Mucosa of stomach (tissue), 1 donor: Measurements from ENCODE around the gene PGC.
A peak's percentile ranks its signal among the peaks of the same experiment; 100 is the strongest.

Experiments
- H3K27me3 ChIP-seq: one replicate; pipeline ENCODE4 v1.7.0; 2013; ENCODE audit warnings: mild to moderate bottlenecking, low read length; ENCODE audit not compliant: control insufficient read depth, insufficient read depth
- H3K36me3 ChIP-seq: one replicate; pipeline ENCODE4 v1.7.0; 2013; ENCODE audit warnings: low read length; ENCODE audit not compliant: control insufficient read depth, insufficient read depth
- H3K4me1 ChIP-seq: one replicate; pipeline ENCODE4 v1.7.0; 2013; ENCODE audit warnings: mild to moderate bottlenecking, low read length; ENCODE audit not compliant: control insufficient read depth, insufficient read depth
- H3K4me3 ChIP-seq: one replicate; pipeline ENCODE4 v1.7.0; 2013; ENCODE audit warnings: low read length
- H3K9ac ChIP-seq: one replicate; pipeline ENCODE4 v1.7.0; 2013; ENCODE audit warnings: mild to moderate bottlenecking, low read length, moderate library complexity
- H3K9me3 ChIP-seq: one replicate; pipeline ENCODE4 v1.7.0; 2013; ENCODE audit warnings: mild to moderate bottlenecking, low read length, moderate library complexity; ENCODE audit not compliant: control insufficient read depth
- donor health status: Pancreatic carcinoma.

PGC gene

GRCh38 chr6:41783106-41783780 lies 36.0 kb upstream of the PGC start:
- Histone ChIP-seq H3K4me3 (no peak overlapping the region), H3K27me3 (no peaks in the 10 kb centered on the region), H3K9me3 (no peaks in the 10 kb centered on the region), H3K4me1 (peaks cover 57% of the 10 kb centered on the region), H3K9ac (no peak overlapping the region), H3K36me3 (no peaks in the 10 kb centered on the region)

DNA sequence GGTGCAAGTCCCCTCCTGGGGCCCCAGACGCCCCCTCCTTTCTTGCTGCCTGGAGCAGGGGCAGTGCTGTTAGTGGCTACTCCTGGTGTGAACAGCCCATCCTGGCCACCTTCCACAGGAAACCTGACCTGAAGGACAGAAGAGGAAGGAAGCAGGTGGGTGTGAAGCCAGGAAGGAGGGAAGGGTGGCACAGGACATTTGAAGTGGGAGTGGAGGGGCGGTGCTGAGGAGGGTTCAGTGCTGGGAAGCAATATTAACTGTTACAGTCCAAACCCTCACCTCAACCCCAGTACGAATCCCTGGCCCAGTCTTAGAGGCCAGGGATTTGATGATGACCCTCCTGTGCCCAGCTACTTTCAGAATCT lies 34.2 kb upstream of the PGC start:
- H3K4me3 ChIP-seq, result peak overlapping the region; percentile 73
- H3K27me3 ChIP-seq, result no peaks in the 10 kb centered on the region
- no peaks in the 10 kb centered on the region for H3K36me3 ChIP-seq
- no peaks in the 10 kb centered on the region for H3K9me3 ChIP-seq
- H3K4me1 ChIP-seq, result peaks cover 57% of the 10 kb centered on the region
- peak overlapping the region; percentile 60 for H3K9ac ChIP-seq

DNA sequence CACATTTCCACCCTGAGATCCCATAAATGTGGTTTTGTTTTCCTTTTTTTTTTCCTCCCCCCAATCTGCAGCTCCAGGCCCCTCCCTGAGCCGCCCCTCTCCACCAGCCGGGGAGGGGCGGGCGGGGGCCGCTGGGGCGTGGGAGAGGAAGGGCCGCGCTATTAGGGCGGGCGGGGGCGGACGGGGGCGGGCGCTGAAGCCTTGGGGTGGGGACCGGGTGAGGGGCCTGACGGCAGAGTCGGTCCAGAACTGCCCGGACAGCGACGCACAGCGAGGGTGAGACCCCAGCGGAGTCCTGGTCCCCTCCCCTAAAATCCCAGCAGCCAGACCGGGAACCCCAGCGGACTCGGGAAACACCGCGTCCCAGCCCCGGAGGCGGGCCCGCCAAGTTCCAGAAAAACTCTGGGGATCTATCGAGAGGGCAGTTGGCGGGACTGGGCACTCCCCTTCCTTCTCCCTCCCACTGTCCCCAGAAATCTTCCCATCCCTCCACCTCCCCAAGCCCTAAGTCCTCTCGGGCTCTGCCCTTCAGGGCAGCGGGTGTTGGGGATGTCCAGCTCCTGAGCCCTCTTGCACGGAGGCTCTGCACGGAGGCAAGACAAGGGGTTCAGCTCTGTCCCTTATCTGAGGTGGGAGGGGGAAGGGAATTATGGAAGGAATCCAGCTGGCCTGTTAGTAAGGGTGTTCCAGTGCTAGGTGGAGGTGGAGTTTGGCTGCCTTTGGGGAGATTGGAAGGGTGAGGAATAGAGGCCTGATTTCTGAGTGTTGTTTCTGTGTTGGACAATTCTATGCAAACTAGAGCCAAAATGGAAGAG lies 33.6 kb upstream of the PGC start, which contains the start of gene PRICKLE4:
TSS of gene PRICKLE4 (plus strand) at position 232 of the 815 bp plus-strand sequence. CDS start 2,692 bp downstream, outside the sequence.
- H3K9me3 ChIP-seq, result no peaks in the 10 kb centered on the region
- no peaks in the 10 kb centered on the region for H3K36me3 ChIP-seq
- H3K9ac ChIP-seq, result peak within 1 kb of the TSS; percentile 73
- peaks cover 55% of the 10 kb centered on the region for H3K4me1 ChIP-seq
- H3K4me3 ChIP-seq, result peak within 1 kb of the TSS; percentile 73
- no peaks in the 10 kb centered on the region for H3K27me3 ChIP-seq

DNA sequence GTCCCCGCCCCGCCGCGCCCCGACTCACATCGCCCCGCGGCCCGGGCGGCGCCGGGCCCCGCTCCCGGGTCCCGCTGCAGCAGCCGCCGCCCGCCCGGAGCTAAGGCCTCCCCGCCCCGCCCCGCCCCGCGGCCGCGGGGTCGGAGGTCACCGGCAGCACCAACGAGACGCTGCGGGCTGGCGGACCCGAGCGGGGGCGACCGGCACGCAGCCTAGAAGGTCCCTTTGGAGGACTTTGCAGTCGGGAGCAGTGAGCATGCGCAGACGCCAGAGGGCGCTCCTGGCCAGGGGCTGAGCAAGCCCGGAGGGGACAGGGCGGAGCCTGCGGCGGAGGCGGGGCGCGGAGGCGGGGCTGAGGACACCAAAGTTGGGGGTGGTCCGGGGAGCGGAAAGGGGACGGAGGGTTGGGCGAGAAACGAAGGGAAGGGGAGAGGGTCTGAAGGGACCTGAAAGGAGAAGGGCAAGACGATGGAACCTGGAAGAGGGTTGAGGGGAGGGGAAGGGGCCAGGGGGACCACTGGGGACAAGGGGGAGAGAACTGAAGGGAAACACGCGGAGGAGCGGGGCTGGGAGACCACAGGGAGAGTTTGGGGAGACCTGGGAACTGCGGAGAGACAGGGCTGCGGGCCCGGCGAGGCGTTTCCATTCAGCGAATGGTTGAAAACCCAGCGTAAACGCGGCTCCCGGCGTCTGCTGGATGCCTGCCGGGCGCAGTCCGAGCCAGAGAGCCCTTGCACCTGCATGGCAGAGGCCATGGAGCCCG lies 32.8 kb upstream of the PGC start, which contains the start of gene FRS3:
TSS of gene FRS3 (minus strand) at position 113 of the 763 bp plus-strand sequence. CDS start 2,913 bp downstream, outside the sequence.
- H3K9ac ChIP-seq, result peak within 1 kb of the TSS; percentile 73
- H3K9me3 ChIP-seq, result no peaks in the 10 kb centered on the region
- H3K4me3 ChIP-seq, result peak within 1 kb of the TSS; percentile 73
- peaks cover 4% of the 10 kb centered on the region for H3K36me3 ChIP-seq
- peaks cover 55% of the 10 kb centered on the region for H3K4me1 ChIP-seq
- no peaks in the 10 kb centered on the region for H3K27me3 ChIP-seq

GRCh38 chr6:41779336-41779735 lies 32.1 kb upstream of the PGC start:
- peak overlapping the region; percentile 55 for H3K9ac ChIP-seq

DNA sequence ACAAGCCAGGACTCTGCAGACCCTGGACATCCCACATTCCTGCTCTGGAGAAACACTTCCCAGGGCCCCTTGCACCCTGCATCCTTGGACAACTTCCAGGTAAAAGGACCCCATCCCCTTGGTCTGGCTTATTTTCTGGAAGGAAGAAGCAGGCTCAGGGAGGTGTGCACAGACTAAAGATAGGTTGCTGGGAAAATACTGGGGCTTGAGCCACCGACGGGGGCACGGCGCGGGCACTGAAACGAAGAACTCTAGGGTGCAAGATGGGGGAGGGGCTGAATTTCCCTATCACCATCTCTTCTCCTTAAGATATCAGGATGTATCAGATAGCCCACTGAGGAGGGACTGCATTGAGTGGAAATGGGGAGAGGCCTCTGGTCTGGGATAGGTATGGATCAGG lies 31.7 kb upstream of the PGC start:
- peaks cover 8% of the 10 kb centered on the region for H3K36me3 ChIP-seq
- peaks cover 45% of the 10 kb centered on the region for H3K4me1 ChIP-seq
- H3K9ac ChIP-seq, result peak overlapping the region; percentile 55
- H3K9me3 ChIP-seq, result no peaks in the 10 kb centered on the region
- H3K27me3 ChIP-seq, result no peaks in the 10 kb centered on the region
- peak overlapping the region; percentile 37 for H3K4me3 ChIP-seq

More at GRCh38 chr6:41779336-41779735, 32.1 kb upstream of the PGC start:
- H3K9me3 ChIP-seq, result no peaks in the 10 kb centered on the region
- H3K27me3 ChIP-seq, result no peaks in the 10 kb centered on the region
- H3K4me1 ChIP-seq, result peaks cover 50% of the 10 kb centered on the region
- H3K4me3 ChIP-seq, result peak overlapping the region; percentile 37
- peaks cover 8% of the 10 kb centered on the region for H3K36me3 ChIP-seq

GRCh38 chr6:41777551-41778285 lies 30.5 kb upstream of the PGC start:
- H3K36me3 ChIP-seq, result peaks cover 8% of the 10 kb centered on the region
- peaks cover 35% of the 10 kb centered on the region for H3K4me1 ChIP-seq
- no peaks in the 10 kb centered on the region for H3K27me3 ChIP-seq
- no peak overlapping the region for H3K4me3 ChIP-seq
- H3K9ac ChIP-seq, result no peak overlapping the region
- H3K9me3 ChIP-seq, result no peaks in the 10 kb centered on the region

DNA sequence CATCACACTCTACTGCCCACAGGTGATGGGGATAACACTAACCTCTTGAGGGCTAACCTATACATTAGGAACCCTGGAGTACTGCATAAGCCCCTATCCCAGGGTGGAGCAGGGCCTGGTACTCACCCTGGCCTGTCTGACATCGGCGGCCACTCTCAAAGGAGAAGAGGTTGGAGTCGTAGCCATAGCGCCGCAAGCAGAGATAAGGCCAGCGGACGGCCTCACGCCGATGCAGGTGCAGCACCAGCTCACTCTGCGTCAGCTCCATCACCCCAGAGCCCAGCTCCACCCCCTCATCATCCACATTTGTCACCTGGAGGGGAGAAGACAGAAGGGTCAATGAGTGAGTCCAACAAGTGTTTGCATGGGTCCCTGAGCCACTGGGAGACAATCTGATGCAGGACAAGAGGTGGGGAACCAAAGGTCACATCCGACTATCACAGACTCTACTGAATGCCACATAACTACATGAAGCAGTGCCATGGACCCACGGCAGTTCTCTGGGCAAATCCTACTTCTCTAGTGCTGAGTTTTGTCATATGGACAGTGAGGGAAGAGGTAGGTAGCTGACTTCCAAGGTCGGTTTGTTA lies 28.2 kb upstream of the PGC start:
- Histone ChIP-seq H3K4me1 (peaks cover 21% of the 10 kb centered on the region), H3K36me3 (peaks cover 13% of the 10 kb centered on the region), H3K9ac (no peak overlapping the region), H3K4me3 (no peak overlapping the region), H3K27me3 (no peaks in the 10 kb centered on the region), H3K9me3 (no peaks in the 10 kb centered on the region)

DNA sequence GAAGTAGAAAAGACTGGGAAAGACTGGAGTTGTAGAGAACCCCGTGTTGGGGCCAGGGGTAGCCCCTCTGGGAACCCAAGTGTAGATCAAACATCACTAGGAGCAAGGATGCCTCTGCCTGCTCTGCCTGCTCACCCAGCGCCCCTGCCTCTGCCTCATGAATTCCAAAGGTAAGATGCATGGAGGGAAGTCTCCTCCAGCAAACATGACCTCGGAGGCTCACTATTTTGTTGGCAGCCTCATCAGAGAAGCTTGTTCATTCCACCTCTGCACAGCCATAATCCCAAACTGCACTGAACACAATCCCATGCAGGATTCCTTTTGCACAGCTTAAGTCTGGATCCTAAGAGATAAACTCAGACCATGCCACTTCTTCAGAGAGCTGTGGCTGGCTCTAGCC lies 27.6 kb upstream of the PGC start:
- H3K4me1 ChIP-seq, result peaks cover 21% of the 10 kb centered on the region
- no peak overlapping the region for H3K4me3 ChIP-seq
- no peaks in the 10 kb centered on the region for H3K9me3 ChIP-seq
- peaks cover 13% of the 10 kb centered on the region for H3K36me3 ChIP-seq
- no peak overlapping the region for H3K9ac ChIP-seq
- H3K27me3 ChIP-seq, result no peaks in the 10 kb centered on the region

GRCh38 chr6:41771058-41771983 lies 24.1 kb upstream of the PGC start:
- H3K36me3 ChIP-seq, result peaks cover 13% of the 10 kb centered on the region
- H3K27me3 ChIP-seq, result no peaks in the 10 kb centered on the region
- no peak overlapping the region for H3K4me3 ChIP-seq
- H3K4me1 ChIP-seq, result peaks cover 46% of the 10 kb centered on the region
- no peak overlapping the region for H3K9ac ChIP-seq
- no peaks in the 10 kb centered on the region for H3K9me3 ChIP-seq
